DMS153 treated with DMSO at 0.1 percent for 48 hours (cell line): ENCODE measurements around the gene NSF.
"Not testable (repeated sequence)": the region's sequence is repeated elsewhere in the genome, so short reads cannot be mapped to it uniquely, and the experiment has no call there.

Experiments
- DNase-seq: peaks from one replicate; lab custom pipeline; 2025; ENCODE audit not compliant: unreplicated experiment; lab: John Stamatoyannopoulos, UW

The NSF gene

GRCh38 chr17:46628753-46629436 lies 38.4 kb downstream of the NSF start:
- not testable (repeated sequence) for DNase-seq

- DNase-seq = not testable (repeated sequence)
These were observed 41.7 kb downstream of the NSF start for GRCh38 chr17:46632146-46632545.

- not testable (repeated sequence) for DNase-seq
These were observed 44.4 kb downstream of the NSF start for GRCh38 chr17:46634844-46635243.

- DNase-seq = not testable (repeated sequence)
These were observed 51.6 kb downstream of the NSF start for GRCh38 chr17:46641861-46642656.

DNA sequence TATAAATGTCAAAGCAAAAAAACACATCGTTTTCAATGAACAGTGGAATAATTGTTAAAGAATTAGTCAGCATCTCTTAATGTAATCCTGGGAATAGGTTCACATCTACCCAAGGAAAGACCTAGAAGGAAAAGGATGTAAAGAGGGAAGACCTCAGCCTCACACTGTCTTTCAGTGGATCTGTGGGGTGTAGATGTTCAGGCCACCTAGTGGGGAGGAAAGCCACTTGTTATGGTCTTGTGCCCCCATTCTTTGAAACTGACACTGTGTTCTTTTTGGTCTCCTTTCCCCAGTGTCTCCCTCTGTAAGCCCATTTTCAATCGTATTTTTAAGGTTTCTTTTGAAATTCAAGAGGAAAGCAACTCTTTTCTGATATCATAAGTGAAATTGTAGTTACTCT lies 56.8 kb downstream of the NSF start:
- DNase-seq = not testable (repeated sequence)

DNA sequence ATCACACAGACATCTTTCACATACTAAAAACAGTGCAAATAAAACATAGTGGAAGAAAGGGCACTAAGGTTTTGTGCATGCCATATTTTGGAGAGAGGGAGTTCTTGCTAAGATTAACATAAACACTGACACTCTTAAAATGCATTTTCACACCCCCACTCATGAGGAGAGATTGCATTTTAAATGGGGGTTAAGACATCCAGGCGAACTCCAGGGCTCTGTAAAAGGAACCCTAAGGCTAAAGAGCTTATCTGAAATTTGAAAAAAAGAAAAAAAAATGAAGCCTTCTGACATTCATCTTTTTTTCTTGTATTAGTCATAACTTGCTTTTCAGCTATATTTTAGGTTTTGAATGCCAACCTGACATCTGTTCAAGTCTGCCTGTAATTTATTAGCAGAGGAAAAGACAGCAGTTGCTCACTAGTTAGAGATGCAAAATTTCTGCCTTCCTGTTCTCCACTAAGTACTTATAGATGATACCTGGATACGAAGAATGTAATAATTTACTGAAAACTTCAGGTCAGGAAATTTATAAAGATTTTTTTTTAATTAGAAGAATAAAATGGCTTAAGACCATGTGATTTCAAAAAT lies 57.3 kb downstream of the NSF start:
- not testable (repeated sequence) for DNase-seq

DNA sequence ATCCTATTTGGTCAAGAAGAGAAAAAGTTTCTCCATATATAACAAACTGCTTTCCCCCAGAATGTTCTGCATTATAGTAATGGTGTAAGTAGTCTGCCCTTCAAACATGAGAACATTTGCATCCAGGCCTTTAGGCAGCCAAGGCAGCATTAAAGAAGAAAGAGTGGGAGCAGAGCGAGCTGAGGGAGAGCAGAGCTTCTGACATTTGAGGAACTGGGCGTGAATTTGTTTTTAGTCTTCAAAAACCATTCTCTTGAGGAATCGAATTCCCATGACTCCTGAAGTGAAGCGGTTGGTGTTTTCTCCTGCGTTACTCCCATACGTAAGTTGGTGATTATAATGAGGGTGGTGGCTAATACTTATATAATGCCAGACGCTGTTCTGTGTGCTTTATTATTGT lies 58.8 kb downstream of the NSF start:
- not testable (repeated sequence) for DNase-seq

DNA sequence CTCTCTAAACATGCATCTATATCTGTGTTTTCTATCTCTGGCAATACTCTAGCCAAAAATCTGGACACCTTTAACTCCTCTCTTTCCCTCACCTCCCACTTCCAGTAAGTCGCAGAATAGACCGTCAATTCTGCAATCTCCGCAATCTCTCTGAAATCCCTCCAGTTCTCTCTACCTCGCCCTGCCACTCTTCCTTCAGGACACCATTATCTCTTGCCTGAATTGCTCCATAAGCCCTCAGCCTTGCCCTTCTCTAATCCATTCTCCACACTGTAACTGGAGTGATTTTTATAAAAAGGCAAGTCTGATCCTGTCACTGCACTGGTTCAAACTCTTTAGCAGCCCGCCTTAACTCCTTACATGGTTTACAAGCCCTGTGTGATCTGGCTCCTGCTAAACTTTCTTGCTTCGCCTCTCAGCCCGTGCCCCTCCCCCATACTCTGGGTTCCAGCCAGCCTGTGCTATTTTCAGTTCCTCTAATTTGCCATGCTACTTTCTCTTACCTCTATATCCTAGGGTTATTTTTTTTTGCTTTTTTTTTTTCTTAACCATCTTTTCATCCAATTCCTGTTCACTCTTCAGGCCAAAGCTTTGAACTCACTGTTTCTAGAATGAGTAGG lies 61.7 kb downstream of the NSF start:
- DNase-seq = not testable (repeated sequence)

GRCh38 chr17:46658235-46658634 lies 67.8 kb downstream of the NSF start:
- DNase-seq = not testable (repeated sequence)

GRCh38 chr17:46659702-46660101 lies 69.2 kb downstream of the NSF start:
- not testable (repeated sequence) for DNase-seq

GRCh38 chr17:46663123-46663522 lies 72.7 kb downstream of the NSF start:
- DNase-seq = not testable (repeated sequence)

GRCh38 chr17:46663552-46663951 lies 73.1 kb downstream of the NSF start:
- not testable (repeated sequence) for DNase-seq

GRCh38 chr17:46665969-46666368 lies 75.5 kb downstream of the NSF start:
- not testable (repeated sequence) for DNase-seq

DNA sequence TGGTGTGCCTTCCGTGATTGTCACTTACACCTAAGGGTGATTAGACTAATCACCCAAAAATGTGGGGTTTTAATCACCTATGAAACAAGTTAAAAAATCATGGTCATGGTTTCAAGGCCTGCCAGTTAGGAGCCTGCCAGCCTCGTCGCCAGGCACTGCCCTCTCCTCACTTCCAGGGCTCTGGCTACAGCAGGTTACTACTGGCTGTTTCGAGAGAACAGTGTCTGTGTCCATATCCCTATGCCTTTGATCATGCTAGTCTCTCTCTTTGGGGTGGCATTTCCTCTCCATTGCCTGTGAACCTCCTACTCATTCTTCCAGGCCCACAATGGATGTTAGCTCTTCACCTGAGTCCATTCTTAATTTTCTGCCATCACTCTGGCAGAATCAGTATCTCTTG lies 80.3 kb downstream of the NSF start:
- not testable (repeated sequence) for DNase-seq

- DNase-seq = not testable (repeated sequence)
These were observed 82.3 kb downstream of the NSF start for GRCh38 chr17:46672777-46673176.

DNA sequence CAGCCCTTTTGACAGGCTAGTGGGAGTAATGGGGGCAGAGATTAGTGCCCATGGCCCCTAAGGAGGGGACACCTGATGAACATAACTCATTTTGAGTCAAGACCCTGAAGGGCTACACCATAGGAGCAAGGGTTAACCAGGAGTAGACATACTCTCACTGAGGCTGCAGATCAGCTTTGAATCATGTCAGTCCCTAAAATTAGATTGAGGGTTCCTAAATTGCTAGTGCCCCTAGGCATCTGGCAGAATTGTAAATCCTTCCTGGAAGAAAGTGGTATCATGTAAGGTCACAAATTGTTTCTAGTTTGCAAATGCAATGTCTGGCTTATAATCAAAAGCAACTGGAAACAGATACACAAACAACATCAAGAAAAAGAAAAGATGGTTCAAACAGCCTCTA lies 87.3 kb downstream of the NSF start:
- not testable (repeated sequence) for DNase-seq

GRCh38 chr17:46683653-46684052 lies 93.2 kb downstream of the NSF start:
- not testable (repeated sequence) for DNase-seq

- DNase-seq = not testable (repeated sequence)
These were observed 94.8 kb downstream of the NSF start for GRCh38 chr17:46685284-46685683.

- not testable (repeated sequence) for DNase-seq
These were observed 101.7 kb downstream of the NSF start for GRCh38 chr17:46692196-46692595.

DNA sequence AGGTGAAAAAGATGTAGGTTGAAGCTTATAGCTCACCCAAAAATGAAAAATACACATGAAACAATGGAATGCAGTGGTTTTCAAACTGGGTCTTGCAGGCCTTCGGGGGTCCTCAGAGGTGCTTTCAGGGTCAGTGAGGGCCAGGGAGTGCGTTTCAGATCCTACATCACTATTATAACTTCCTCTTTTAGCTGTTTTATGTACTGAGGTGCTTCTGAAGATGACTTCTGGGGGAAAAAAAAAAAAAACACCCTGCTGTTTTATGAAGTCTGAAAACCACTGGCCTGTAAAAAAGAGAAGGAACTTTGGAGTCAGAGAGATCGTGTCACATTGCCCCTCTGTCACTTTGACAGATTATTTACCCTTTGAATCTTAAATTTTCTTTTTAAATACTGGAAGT lies 102.8 kb downstream of the NSF start:
- DNase-seq = not testable (repeated sequence)

- not testable (repeated sequence) for DNase-seq
These were observed 106.1 kb downstream of the NSF start for GRCh38 chr17:46696522-46696921.
